Stimulated activated CD8-positive, alpha-beta memory T cell treated with anti-CD3 and anti-CD28 coated beads, Interleukin-4, amount 100 ng/mL, for 48 hours (primary cell): ENCODE data around the gene AMPD2.

Experiments
- DNase-seq: peaks from one replicate; pipeline ENCODE4 v3.0.0-alpha.2; 2020

AMPD2 gene

GRCh38 chr1:109630898-109631512 lies 11.4 kb downstream of the AMPD2 start:
- peak; percentile 20 for DNase-seq

- peak; percentile 17 for DNase-seq
These were observed 12.2 kb downstream of the AMPD2 start for GRCh38 chr1:109631513-109632505.

DNA sequence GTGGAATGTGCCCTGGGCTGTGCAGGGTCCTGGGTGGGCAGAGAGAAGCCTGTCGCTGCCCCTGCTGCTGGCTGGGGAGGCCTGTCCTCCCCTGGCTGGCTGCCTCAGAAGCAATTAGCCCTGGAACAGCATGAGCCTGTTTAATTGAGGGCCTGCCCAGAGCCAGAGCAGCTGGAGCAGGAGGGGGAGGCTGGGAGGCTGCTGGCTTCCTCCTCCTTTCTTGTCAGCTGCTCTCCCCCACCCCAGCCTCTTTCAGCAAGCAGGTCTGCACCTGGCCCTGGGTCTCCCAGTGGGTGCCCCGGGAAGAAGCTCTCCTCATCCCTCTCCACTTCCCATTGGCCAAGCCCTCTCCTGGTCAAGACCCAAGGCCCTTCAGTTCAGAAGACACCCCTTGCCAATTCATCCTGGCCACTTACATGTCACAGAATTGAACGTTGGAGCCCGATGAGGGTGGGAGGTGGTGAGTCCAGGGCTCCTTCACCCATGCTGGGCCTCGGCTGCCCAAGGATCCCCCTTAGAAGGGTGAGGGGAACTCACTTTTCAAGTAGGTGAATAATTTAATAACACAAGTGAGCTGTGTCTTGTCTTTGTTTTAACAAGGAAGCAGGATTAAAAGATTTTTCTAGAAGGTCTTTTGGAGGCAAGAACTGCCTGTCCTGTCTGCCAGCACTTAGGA lies 13.2 kb downstream of the AMPD2 start:
- DNase-seq = peak; percentile 17

DNA sequence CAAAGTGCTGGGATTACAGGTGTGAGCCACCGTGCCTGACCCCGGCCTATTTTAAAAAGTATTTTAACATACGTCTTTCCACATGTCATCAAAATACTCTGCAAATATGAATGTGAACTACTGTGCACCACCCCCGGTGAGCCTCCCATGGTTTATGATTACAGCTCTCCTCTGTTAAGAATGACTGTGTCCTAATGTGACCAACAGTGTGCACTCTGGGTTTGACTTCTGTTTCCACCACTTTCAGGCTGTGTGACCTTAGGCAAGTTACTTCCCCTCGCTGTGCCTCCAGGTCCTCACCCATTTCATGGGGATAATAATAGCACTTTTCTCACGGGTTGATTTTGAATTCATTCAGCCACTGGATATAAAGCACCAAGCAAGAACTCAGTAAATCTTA lies 14.7 kb downstream of the AMPD2 start:
- DNase-seq = peak; percentile 23

DNA sequence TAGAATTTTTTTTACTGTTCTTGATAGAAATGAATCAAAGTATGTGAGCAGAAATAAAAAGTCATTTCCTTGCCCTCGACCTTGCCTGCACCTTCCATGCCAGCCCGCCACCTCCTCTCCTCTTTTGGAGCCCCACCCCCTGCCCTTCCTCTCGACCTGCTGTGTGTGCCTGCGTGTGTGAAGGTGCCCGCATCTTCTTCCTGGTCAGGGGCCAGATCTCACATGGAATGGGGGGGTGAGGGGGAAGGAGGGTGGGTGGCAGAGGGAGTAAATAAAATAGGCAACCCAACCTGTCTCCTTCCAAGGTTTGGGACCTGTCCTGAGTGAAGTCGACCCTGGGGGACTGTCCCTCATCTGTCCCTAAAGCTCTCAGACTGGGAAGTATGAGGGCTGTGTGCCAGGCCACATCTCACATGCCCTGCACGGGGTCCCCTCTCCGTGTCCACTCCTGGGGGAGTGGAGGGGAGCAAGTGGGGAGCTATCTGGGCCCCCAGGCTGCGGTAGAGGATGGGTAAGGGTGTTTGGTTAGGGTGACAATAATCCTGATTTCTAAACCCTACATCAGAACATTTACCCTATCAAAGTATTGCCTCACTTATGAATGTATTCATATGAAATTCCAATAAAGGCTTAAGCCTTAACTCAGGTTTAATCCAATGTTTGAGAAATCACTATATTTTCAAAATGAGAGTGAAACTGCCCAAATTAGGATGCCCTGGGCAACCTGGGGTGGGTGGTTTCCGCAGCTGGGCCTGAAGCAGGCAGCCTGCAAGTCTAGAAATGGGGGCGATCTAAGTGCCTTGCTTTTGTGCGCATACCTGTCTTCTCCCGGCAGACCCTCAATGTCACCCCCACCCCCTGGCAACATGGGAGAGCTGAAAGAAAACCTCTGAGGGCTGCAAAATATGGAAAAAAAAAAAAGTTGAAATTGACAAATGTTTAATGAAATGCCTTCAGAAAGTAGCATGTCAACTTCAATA lies 15.4 kb downstream of the AMPD2 start:
- peak; percentile 30 for DNase-seq

GRCh38 chr1:109635862-109636200 lies 16.2 kb downstream of the AMPD2 start:
- DNase-seq = peak; percentile 16

GRCh38 chr1:109636201-109636952 lies 16.7 kb downstream of the AMPD2 start:
- DNase-seq = peak; percentile 17

- no peak for DNase-seq
These were observed 17.8 kb downstream of the AMPD2 start for GRCh38 chr1:109637446-109637845.

DNA sequence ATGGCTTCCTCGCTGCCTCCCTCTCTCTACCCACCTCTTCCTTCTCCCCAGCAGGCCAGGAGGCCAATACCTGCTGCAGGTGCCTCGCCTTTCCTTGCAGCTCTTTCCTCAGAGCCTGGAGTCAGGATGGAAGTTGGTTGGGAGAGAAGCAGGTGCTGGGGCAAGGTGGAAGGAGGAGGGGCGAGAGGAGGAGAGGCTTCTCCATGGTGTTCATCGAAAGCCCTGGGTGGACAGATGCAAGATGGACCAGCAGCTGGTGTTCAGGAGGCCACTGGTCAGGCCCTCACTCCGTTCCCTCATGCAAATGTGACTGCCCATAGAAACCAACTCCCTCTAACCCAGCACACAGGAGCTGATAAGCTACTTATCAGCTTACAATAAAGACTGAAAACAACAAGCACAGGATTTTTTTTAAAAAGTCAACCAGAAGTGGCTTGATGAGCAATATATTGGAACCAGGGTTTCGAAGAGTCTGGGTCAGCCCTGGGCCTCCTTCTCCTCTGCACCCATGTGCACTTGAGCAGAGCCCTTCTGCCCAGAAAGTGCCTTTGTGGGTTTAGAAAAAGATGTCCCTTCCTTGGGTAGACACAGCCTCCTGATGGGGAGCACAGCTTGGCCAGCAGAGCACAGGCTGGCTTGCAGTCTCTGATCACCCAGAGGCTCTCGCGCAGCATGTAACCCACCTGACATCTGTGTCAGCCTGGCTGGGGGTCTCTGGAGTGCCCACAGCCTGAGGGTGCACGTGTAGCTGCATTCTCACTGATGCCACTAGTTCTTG lies 19.6 kb downstream of the AMPD2 start:
- DNase-seq = no peak

DNA sequence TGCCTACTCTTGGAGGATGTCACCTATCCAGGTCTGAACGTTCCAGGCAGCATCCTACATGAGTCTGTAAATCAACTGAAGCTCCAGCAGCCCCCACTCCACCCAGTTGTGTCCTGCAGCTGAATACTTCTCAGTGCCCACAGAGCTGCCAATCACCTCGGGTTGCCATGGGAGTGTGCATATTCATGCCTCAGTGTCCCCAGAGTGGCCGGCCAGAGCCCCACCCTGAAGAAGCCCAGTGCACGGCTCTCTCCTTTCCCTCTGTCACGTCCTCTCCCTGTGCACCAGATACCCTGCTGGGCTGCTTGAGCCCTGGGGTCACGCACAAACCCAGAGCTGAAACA lies 20.2 kb downstream of the AMPD2 start:
- DNase-seq = no peak

GRCh38 chr1:109640285-109640865 lies 20.7 kb downstream of the AMPD2 start:
- DNase-seq = peak; percentile 100

GRCh38 chr1:109641078-109641740 lies 21.6 kb downstream of the AMPD2 start:
- no peak for DNase-seq

DNA sequence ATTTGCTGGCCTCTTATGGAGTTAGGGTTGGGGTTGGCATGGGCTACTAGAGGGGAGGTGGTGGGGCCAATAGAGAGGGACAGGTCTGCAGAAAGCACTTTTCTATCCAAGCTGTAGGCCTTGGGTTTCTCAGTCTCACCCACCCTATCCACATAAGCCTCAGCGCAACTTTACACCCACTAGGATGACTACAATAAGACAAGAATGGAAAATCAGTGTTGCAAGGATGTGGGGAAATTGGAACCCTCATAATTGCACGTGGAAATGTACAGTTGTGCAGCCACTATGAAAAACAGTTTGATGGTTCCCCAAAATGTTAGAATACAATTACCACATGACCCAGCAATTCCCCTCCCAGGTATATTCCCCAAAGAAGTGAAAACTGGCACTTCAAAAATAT lies 22.2 kb downstream of the AMPD2 start:
- no peak for DNase-seq

GRCh38 chr1:109642626-109643025 lies 23.0 kb downstream of the AMPD2 start:
- DNase-seq = no peak

DNA sequence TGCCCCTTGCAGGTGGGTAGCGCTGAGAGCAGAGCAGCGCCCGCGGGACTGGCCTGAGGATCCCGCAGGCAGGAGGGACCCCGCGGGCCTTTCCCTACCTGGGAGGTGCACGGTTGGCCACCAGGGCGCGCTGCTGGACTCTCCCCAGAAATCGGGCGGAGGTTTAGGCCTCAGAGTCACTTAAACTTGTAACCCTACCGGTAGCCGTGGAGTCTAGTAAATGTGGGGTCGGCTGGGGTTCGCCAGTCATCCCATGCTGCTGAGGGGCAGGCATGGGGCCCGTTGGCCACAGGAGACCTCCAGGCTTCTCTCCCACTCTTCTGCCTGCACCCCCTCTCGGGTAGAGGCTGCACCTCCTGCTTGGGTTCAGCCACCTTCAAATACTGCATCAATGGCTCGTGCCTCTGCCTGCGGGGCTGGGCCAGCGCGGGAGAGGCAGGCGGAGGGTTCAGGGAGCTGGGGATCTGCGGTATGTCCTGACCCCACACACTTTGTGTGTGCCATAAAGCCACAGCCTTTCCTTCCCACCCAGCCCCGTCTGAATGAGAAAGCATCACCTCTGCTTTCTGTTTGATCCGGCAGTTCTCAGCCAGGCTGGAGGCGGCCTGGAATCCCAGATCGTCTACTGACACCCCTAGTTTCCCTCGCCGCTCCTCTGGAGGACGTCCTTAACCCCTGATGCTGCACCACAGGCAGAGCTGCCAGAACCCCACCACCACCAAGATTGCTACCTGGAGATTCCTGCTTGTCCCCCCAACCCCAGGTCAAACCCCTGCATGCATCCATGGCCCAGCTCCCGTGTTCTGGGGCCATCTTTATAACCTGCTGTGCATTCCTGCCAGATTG lies 24.0 kb downstream of the AMPD2 start:
- peak; percentile 96 for DNase-seq

DNA sequence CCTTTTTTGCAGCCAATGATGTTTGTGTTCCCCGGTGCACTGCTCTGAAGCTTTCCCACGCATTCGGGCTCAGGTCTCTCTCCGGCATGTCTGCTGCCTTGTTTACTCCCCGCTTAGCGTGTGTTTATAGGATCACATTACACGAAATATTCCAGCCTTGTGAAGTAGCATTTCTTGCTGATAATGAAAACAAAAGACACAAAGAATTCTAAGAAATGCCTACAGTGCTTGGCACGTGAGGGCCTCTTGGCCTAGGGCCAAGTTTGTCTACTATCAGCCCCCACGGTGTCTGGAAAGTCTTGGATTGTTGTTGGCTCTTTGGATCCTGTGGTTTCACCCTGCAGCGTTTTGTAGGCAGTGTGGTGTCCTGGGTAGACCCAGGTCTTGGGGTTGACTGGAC lies 25.0 kb downstream of the AMPD2 start:
- DNase-seq = no peak

DNA sequence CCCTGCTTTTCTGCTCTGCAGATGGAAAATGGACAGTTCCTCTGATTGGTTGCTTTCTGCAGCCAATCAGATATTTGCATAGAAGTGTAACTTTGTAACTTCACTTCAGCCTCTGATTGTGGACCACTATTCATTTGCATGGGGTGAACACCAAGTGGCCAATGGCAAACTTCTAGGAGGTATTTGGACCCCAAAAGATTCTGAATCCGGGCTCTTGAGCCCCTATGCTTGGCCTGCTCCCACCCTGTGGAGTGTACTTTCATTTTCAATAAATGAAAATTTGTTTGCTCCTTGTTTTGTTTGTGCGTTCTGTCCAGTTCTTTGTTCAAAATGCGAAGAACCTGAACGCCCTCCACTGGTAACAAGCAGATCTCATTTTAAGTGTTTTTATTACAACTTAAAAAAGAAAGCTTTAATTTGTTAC lies 29.9 kb downstream of the AMPD2 start:
- no peak for DNase-seq

- no peak for DNase-seq
These were observed 31.0 kb downstream of the AMPD2 start for GRCh38 chr1:109650609-109651008.

GRCh38 chr1:109652402-109652801 lies 32.8 kb downstream of the AMPD2 start:
- no peak for DNase-seq
